HUES48 (cell line): Measurements from ENCODE around the gene TOX2.

Experiments
- H3K27ac ChIP-seq: one replicate; pipeline ENCODE4 v1.7.0; 2013; ENCODE audit warnings: low read depth, low read length, inconsistent platforms
- H3K27me3 ChIP-seq: 2 replicates; pipeline ENCODE4 v1.6.1; 2013; ENCODE audit warnings: mild to moderate bottlenecking, low read length; ENCODE audit not compliant: control insufficient read depth, insufficient read depth
- H3K36me3 ChIP-seq: 2 replicates; pipeline ENCODE4 v1.6.1; 2013; ENCODE audit warnings: low read length; ENCODE audit not compliant: control insufficient read depth, insufficient read depth
- H3K4me1 ChIP-seq: 2 replicates; pipeline ENCODE4 v1.6.1; 2013; ENCODE audit warnings: mild to moderate bottlenecking, low read length; ENCODE audit not compliant: control insufficient read depth, insufficient read depth
- H3K4me3 ChIP-seq: 2 replicates; pipeline ENCODE4 v1.5.1; 2013; ENCODE audit warnings: mild to moderate bottlenecking, low read depth, low read length
- H3K9ac ChIP-seq: 2 replicates; pipeline ENCODE4 v1.6.1; 2013; ENCODE audit warnings: mild to moderate bottlenecking, low read depth, low read length, moderate library complexity
- H3K9me3 ChIP-seq: 2 replicates; pipeline ENCODE4 v1.6.1; 2013; ENCODE audit warnings: low read length; ENCODE audit not compliant: control insufficient read depth, insufficient read depth

Gene TOX2

GRCh38 chr20:43949248-43949647, 34.6 kb downstream of the TOX2 start:
- H3K4me1 ChIP-seq: no peaks in the 10 kb centered on the region; the same call in 1 of the 2 replicates
- no peaks in the 10 kb centered on the region for H3K36me3 ChIP-seq
- no peak overlapping the region for H3K27ac ChIP-seq
- H3K27me3 ChIP-seq: no peaks in the 10 kb centered on the region
- no peaks in the 10 kb centered on the region for H3K9me3 ChIP-seq
- H3K9ac ChIP-seq: no peak overlapping the region
- no peak overlapping the region for H3K4me3 ChIP-seq

GRCh38 chr20:43949741-43950618, 35.3 kb downstream of the TOX2 start:
- H3K9ac ChIP-seq: no peak overlapping the region
- no peaks in the 10 kb centered on the region for H3K9me3 ChIP-seq
- peaks cover 2% of the 10 kb centered on the region; the same call in 1 of the 2 replicates for H3K4me1 ChIP-seq
- H3K4me3 ChIP-seq: no peak overlapping the region
- H3K27me3 ChIP-seq: no peaks in the 10 kb centered on the region
- no peaks in the 10 kb centered on the region for H3K36me3 ChIP-seq
- H3K27ac ChIP-seq: no peak overlapping the region

DNA sequence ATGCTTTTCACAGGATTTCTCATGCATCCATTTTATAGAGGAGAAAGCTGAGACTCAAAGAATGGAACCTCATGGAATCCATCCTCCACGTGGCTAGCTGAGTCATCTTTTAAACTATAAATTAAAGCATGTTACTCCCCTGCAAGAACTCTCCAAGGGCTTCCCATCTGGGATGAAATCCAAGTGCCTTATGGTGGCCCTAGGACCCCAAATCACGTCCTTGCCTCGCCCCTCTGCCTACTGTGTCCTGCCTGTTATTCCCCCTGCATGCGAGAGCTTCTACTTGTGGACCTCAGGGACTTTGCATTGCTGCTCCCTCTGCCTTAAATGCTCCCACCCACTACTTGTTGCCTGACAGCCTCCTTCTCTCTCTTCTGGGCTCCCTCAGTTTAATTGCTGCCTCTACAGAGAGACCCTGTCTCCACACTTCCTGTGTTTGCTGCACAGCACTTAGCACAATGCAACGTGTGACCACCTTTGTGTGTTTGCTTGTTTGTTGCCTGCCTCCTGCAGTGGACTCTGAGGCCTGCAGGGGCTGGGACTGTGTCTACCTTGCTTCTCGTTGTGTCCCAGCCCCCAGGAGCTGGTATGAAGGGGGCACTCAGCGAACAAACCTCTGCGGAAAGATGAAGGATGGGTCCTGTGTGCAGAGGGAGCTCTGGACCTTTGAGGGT, 39.4 kb downstream of the TOX2 start:
- Histone ChIP-seq H3K4me1 (peaks cover 12% of the 10 kb centered on the region), H3K4me3 (no peak overlapping the region), H3K27ac (no peak overlapping the region), H3K36me3 (no peaks in the 10 kb centered on the region), H3K9me3 (no peaks in the 10 kb centered on the region), H3K27me3 (no peaks in the 10 kb centered on the region), H3K9ac (no peak overlapping the region)

DNA sequence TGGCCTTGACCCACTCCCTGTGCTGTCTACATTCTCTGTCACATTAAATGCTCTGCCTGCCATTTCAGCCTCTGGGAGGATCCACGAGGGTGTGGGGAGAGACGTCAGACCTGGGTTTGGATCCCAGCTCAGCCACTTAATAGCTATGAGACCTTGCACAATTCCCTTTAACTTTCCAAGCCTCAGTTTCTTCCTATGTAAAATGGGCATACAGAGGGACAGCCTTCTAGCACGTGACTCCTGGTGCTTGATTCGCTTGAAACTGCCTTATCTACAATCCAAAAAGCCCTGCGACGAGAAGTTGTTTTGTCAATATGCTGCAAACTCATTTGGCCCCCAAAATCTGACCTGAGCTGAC, 40.0 kb downstream of the TOX2 start:
- H3K9me3 ChIP-seq: no peaks in the 10 kb centered on the region
- no peak overlapping the region for H3K4me3 ChIP-seq
- peak overlapping the region; percentile 80 for H3K27ac ChIP-seq
- no peaks in the 10 kb centered on the region for H3K36me3 ChIP-seq
- H3K4me1 ChIP-seq: peaks cover 12% of the 10 kb centered on the region
- H3K9ac ChIP-seq: no peak overlapping the region
- H3K27me3 ChIP-seq: no peaks in the 10 kb centered on the region

DNA sequence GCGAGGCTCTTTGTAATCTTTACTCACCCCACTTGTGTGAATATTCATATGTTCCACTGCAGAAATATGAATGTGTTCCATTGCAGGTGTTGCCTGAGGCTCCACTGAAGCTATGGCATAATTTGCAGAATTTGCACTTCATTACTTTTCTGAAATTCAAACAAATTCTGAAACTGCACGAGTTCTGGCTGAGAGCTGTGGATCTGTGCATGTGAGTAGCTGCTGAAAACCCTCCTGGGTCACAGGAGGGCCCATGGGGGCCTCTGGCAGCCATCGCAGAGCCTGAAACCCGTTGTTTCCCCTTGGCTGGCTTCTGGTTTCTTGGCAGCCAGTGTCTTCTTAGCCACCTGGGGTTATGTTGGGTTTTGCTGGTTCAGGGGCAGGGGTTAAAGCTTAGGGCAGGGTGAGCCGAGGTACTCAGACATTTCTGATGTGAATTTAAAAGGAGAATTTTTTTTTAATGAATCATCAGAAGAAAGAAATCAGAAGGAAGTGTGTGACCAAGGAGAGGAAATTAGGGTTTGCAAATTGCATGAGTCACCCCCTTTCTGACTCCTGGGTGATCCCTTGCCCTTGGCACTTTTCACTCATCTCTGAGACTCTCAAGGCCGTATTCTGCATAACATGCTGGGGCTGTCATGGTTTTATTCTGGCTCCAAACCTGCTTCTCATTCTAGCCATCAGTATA, 40.6 kb downstream of the TOX2 start:
- Histone ChIP-seq H3K4me1 (peaks cover 14% of the 10 kb centered on the region), H3K27ac (peak overlapping the region; percentile 80), H3K27me3 (no peaks in the 10 kb centered on the region), H3K36me3 (no peaks in the 10 kb centered on the region), H3K4me3 (no peak overlapping the region), H3K9me3 (no peaks in the 10 kb centered on the region), H3K9ac (no peak overlapping the region)

GRCh38 chr20:43955750-43956191, 41.1 kb downstream of the TOX2 start:
- H3K9ac ChIP-seq: no peak overlapping the region

DNA sequence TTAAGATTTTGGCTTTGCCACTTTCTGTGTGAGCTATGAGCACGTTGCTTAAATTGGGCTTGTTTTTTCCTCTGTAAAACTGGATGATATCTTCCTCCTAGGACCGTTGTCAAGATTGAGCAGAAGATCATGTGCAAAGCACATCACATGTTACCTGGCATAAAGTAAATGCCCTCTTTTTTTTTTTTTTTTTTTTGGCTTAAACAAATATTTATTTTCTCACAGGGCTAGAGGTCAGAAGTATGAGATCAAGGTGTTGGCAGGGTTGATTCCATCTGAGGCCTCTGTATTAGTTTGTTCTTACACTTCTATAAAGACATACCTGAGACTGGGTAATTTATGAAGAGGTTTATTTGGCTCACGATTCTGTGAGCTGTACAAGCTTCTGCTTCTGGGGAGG, 42.7 kb downstream of the TOX2 start:
- peaks cover 1% of the 10 kb centered on the region; the same call in 1 of the 2 replicates for H3K27me3 ChIP-seq
- peaks cover 32% of the 10 kb centered on the region for H3K4me1 ChIP-seq
- H3K9ac ChIP-seq: no peak overlapping the region
- H3K36me3 ChIP-seq: no peaks in the 10 kb centered on the region
- H3K4me3 ChIP-seq: no peak overlapping the region
- H3K9me3 ChIP-seq: no peaks in the 10 kb centered on the region
- H3K27ac ChIP-seq: no peak overlapping the region

More at GRCh38 chr20:43955750-43956191, 41.1 kb downstream of the TOX2 start:
- H3K4me1 ChIP-seq: peaks cover 20% of the 10 kb centered on the region
- no peaks in the 10 kb centered on the region for H3K27me3 ChIP-seq
- no peaks in the 10 kb centered on the region for H3K36me3 ChIP-seq
- H3K27ac ChIP-seq: peak overlapping the region; percentile 80
- no peaks in the 10 kb centered on the region for H3K9me3 ChIP-seq
- no peak overlapping the region for H3K4me3 ChIP-seq

GRCh38 chr20:43958626-43959025, 44.0 kb downstream of the TOX2 start:
- Histone ChIP-seq H3K9me3 (no peaks in the 10 kb centered on the region), H3K27me3 (peaks cover 4% of the 10 kb centered on the region; the same call in 1 of the 2 replicates), H3K9ac (no peak overlapping the region), H3K27ac (no peak overlapping the region), H3K4me3 (no peak overlapping the region), H3K36me3 (no peaks in the 10 kb centered on the region), H3K4me1 (peaks cover 32% of the 10 kb centered on the region)

- Histone ChIP-seq H3K27me3 (peaks cover 4% of the 10 kb centered on the region; the same call in 1 of the 2 replicates), H3K4me3 (no peak overlapping the region)
These were observed 44.6 kb downstream of the TOX2 start for GRCh38 chr20:43959079-43959919.

GRCh38 chr20:43959920-43960227, 45.2 kb downstream of the TOX2 start:
- H3K36me3 ChIP-seq: no peaks in the 10 kb centered on the region
- H3K9ac ChIP-seq: no peak overlapping the region
- no peak overlapping the region for H3K27ac ChIP-seq
- peaks cover 4% of the 10 kb centered on the region; the same call in 1 of the 2 replicates for H3K27me3 ChIP-seq
- peaks cover 31% of the 10 kb centered on the region for H3K4me1 ChIP-seq
- H3K9me3 ChIP-seq: no peaks in the 10 kb centered on the region
- H3K4me3 ChIP-seq: no peak overlapping the region

More at GRCh38 chr20:43959079-43959919, 44.6 kb downstream of the TOX2 start:
- Histone ChIP-seq H3K36me3 (no peaks in the 10 kb centered on the region), H3K9ac (no peak overlapping the region), H3K27ac (no peak overlapping the region), H3K4me1 (peaks cover 32% of the 10 kb centered on the region), H3K9me3 (no peaks in the 10 kb centered on the region)
